ENCODE data around the gene LAMC3.
"Not testable (repeated sequence)": the region's sequence is repeated elsewhere in the genome, so short reads cannot be mapped to it uniquely, and the experiment has no call there.

LAMC3 gene

DNA sequence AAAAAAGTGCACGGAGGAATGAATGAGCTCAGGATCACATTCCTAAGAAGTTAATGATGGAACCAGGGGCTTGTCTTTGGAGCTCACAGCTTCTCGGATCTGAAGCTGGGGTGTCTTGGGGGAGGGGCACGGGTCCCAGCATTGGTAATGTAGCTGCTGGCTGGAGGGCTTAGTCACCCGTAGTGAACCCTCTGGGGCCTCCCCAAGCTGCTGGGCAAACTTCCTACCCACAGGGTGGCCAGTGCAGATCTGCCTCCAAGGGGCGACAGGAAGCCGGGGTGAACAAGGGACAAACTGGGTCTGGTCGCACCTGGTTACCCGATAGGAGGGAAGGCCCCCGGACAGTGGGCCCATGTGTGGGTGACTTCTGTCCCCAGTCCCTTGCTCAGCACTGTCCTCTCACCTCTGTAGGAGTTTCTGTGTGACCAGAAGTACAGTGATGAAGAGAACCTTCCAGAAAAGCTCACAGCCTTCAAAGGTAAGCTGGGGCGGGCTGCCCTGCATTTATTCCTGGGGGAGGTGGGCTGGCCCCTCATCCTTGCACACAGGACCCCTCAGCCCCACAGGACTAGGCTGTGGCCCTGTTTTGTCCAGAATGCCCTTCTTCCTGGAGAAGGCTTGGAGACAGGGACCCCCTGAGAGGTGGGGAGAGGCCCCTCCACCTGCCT lies 102.3 kb downstream of the LAMC3 start:
- Histone ChIP-seq H3K27me3 (no peaks in the 10 kb centered on the region), H3K9me3 (no peaks in the 10 kb centered on the region), H3K4me1 (peaks cover 0 to 4% (median 0%) of the 10 kb centered on the region in 4 donors), H3K36me3 (peaks cover 0 to 23% (median 9%) of the 10 kb centered on the region in 3 donors), H3K27ac (no peak overlapping the region), H3K4me3 (no peak overlapping the region)
- intact Hi-C loops (cut with DNase I; ENCODE audit: low total_unique reads) = no loop called here
- TF ChIP-seq CTCF (IDR thresholded peaks at IDR 0.05) = no peak
- DNase-seq = peak in 1 of 2 donors; percentile 55

GRCh38 chr9:131111854-131112311 lies 102.9 kb downstream of the LAMC3 start:
- peaks cover 0 to 7% (median 0%) of the 10 kb centered on the region in 4 donors for H3K4me1 ChIP-seq
- intact Hi-C loops (cut with DNase I; ENCODE audit: low total_unique reads) = no loop called here
- H3K27ac ChIP-seq = no peak overlapping the region
- peaks cover 0 to 24% (median 9%) of the 10 kb centered on the region in 3 donors for H3K36me3 ChIP-seq
- H3K9me3 ChIP-seq = no peaks in the 10 kb centered on the region
- DNase-seq = peak in 1 of 2 donors; percentile 54
- no peak overlapping the region for H3K4me3 ChIP-seq
- TF ChIP-seq CTCF (IDR thresholded peaks at IDR 0.05) = no peak
- H3K27me3 ChIP-seq = no peaks in the 10 kb centered on the region

- no peak overlapping the region for H3K4me3 ChIP-seq
- H3K4me1 ChIP-seq = peaks cover 0 to 8% (median 0%) of the 10 kb centered on the region in 4 donors
- no peak for TF ChIP-seq CTCF (IDR thresholded peaks at IDR 0.05)
- no peaks in the 10 kb centered on the region for H3K27me3 ChIP-seq
- H3K27ac ChIP-seq = no peak overlapping the region
- intact Hi-C loops (cut with DNase I; ENCODE audit: low total_unique reads) = no loop called here
- H3K36me3 ChIP-seq = peaks cover 0 to 30% (median 10%) of the 10 kb centered on the region in 3 donors
- H3K9me3 ChIP-seq = no peaks in the 10 kb centered on the region
- DNase-seq = peak in 1 of 2 donors; percentile 60
Measured at GRCh38 chr9:131112374-131113154, 103.6 kb downstream of the LAMC3 start.

- DNase-seq = peak in 1 of 2 donors; percentile 54
- no peaks in the 10 kb centered on the region for H3K9me3 ChIP-seq
- no peaks in the 10 kb centered on the region for H3K27me3 ChIP-seq
- intact Hi-C loops (cut with DNase I; ENCODE audit: low total_unique reads) = no loop called here
- H3K4me3 ChIP-seq = no peak overlapping the region
- TF ChIP-seq CTCF (IDR thresholded peaks at IDR 0.05) = no peak
- peaks cover 0 to 8% (median 0%) of the 10 kb centered on the region in 4 donors for H3K4me1 ChIP-seq
- peaks cover 4 to 40% (median 13%) of the 10 kb centered on the region in 3 donors for H3K36me3 ChIP-seq
- no peak overlapping the region for H3K27ac ChIP-seq
Measured at GRCh38 chr9:131113655-131114054, 104.7 kb downstream of the LAMC3 start.

- Histone ChIP-seq H3K27me3 (no peaks in the 10 kb centered on the region), H3K9me3 (no peaks in the 10 kb centered on the region), H3K4me1 (peaks cover 0 to 8% (median 0%) of the 10 kb centered on the region in 4 donors), H3K27ac (no peak overlapping the region), H3K36me3 (peaks cover 5 to 44% (median 13%) of the 10 kb centered on the region in 3 donors), H3K4me3 (no peak overlapping the region)
- no peak for TF ChIP-seq CTCF (IDR thresholded peaks at IDR 0.05)
- DNase-seq = peak in 1 of 2 donors; percentile 37
- intact Hi-C loops (cut with DNase I; ENCODE audit: low total_unique reads) = no loop called here
Measured at GRCh38 chr9:131114084-131114535, 105.1 kb downstream of the LAMC3 start.

GRCh38 chr9:131115360-131115742 lies 106.4 kb downstream of the LAMC3 start:
- peaks cover 5 to 54% (median 20%) of the 10 kb centered on the region in 3 donors for H3K36me3 ChIP-seq
- not testable (repeated sequence) for H3K27me3 ChIP-seq, H3K4me3 ChIP-seq, DNase-seq, H3K9me3 ChIP-seq, H3K4me1 ChIP-seq, H3K27ac ChIP-seq
- intact Hi-C loops (cut with DNase I; ENCODE audit: low total_unique reads) = loop anchor here (5.0 kb wide), 1 partner anchor 48 kb away; no protein-coding TSS in a partner anchor

Data from tibial artery (tissue), 4 donors.